Fibroblast of the aortic adventitia (primary cell): ENCODE data around the gene TMEM239. TPM values are rescaled to one million over a fixed set of nuclear protein-coding genes. Genes with fewer than 3 reads are reported as not detected.

ENCODE experiments used
- DNase-seq: peaks from one replicate; pipeline ENCODE4 v3.0.0-alpha.2; 2010; ENCODE audit warnings: low read depth
- H3K4me3 ChIP-seq: 2 replicates; pipeline ENCODE4 v1.5.1; 2011; ENCODE audit warnings: low read depth, mild to moderate bottlenecking, control low read depth, low read length, moderate library complexity
- CTCF ChIP-seq: IDR thresholded peaks from 2 replicates; pipeline ENCODE4 v1.5.1; 2011; ENCODE audit warnings: mild to moderate bottlenecking, low read length, control low read depth, inconsistent platforms; ENCODE audit not compliant: insufficient read depth
- total RNA-seq: library from RNA; depleted of rRNA; stranded (reverse); fragments of >200 nt; gene quantifications from 2 replicates; pipeline ENCODE4 v1.2.3, GENCODE V29; 2012; ENCODE audit warnings: low replicate concordance

TMEM239 gene
- total RNA-seq, 1 donor, result 0.09 TPM

GRCh38 chr20:2778602-2779321 is 37.4 kb upstream of the TMEM239 start:
- no peak for DNase-seq

GRCh38 chr20:2780948-2781347 is 35.2 kb upstream of the TMEM239 start:
- DNase-seq, result no peak
- TF ChIP-seq CTCF, result no peak
- H3K4me3 ChIP-seq, result no peak overlapping the region

More at GRCh38 chr20:2778602-2779321, 37.4 kb upstream of the TMEM239 start:
- no peak for TF ChIP-seq CTCF
- no peak overlapping the region for H3K4me3 ChIP-seq

- no peak overlapping the region for H3K4me3 ChIP-seq
- TF ChIP-seq CTCF, result no peak
- DNase-seq, result no peak
Measured at GRCh38 chr20:2783908-2784566, 32.1 kb upstream of the TMEM239 start.

GRCh38 chr20:2793471-2793870 is 22.7 kb upstream of the TMEM239 start:
- no peak overlapping the region for H3K4me3 ChIP-seq
- no peak for DNase-seq
- TF ChIP-seq CTCF, result no peak

- DNase-seq, result no peak
- no peak for TF ChIP-seq CTCF
Measured at GRCh38 chr20:2794202-2794748, 21.9 kb upstream of the TMEM239 start.

GRCh38 chr20:2794866-2795447 is 21.2 kb upstream of the TMEM239 start:
- no peak for TF ChIP-seq CTCF
- no peak for DNase-seq
- no peak overlapping the region for H3K4me3 ChIP-seq

More at GRCh38 chr20:2794202-2794748, 21.9 kb upstream of the TMEM239 start:
- no peak overlapping the region for H3K4me3 ChIP-seq
